NCI-H460 (cell line): ENCODE data around the gene WSCD2. TPM values are rescaled to one million over a fixed set of nuclear protein-coding genes. Genes with fewer than 3 reads are reported as not detected.

Experiments used
- DNase-seq: peaks from one replicate; pipeline ENCODE4 v3.0.0-alpha.2; 2016; ENCODE audit warnings: low read depth; ENCODE audit errors: extremely low read depth
- total RNA-seq: library from RNA; depleted of rRNA; stranded (reverse); fragments of >200 nt; shearing (Covaris generic); gene quantifications from 2 replicates; pipeline ENCODE4 v1.2.3, GENCODE V29; 2014

The WSCD2 gene
- total RNA-seq, 1 experiment from 2014 or later: not detected

GRCh38 chr12:108257004-108257403 lies 127.9 kb downstream of the WSCD2 start:
- DNase-seq: no peak

DNA sequence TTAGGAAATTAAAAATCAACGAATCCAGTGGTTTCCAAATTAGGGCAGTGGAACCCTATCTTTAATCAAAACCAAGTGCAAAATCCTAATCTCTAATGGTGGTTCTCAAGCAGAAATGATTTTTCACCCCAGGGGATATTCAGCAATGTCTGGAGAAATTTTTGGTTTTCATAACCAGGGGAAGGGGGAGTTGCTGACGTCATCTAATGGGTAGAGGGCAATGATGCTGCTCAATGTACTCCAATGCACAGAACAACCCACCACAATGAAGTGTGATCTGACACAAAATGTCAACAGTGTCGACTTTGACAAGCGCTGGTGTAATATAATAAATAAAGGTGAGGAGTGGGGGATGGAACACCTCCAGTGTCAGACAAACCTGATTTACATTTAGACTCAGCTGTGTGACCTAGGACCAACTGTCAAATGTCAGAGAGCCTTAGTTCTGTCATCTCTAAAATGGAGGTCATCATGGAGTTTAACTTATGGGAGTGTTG lies 128.6 kb downstream of the WSCD2 start:
- no peak for DNase-seq

DNA sequence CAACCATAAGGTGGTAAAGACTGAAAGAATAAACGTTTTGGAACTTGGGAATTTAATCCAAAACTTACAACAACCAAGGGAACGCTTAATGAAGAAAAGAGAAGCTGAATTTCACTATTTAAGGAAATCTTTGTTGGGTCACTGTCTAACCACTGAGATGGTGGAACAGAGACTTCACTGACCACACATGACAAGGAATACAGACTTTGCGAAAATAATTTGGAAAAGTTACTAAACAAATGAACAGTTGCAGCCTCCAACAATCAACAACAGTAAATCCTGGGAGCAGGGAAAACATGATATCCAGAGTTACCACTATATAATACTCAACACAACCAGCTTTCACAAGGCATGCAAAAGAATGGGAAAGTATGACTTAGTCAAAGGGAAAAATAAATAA lies 131.0 kb downstream of the WSCD2 start:
- no peak for DNase-seq

GRCh38 chr12:108260969-108261368 lies 131.9 kb downstream of the WSCD2 start:
- no peak for DNase-seq

DNA sequence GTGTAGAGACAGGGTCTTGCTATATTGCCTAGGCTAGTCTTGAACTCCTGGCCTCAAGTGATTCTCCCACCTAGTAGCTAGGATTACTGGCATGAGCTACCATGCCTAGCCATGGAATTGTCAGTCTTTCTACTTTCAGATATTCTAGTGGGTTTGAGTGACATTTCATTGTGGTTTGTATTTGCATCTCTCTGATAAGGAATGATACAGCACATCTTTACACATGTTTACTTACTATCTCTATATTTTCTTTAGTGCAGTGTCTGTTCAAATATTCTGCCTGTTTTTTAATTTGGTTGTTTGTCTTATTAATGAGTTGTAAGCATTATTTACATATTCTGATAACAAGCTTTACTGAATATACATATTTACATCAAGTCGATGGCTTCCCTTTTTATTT lies 136.4 kb downstream of the WSCD2 start:
- no peak for DNase-seq

GRCh38 chr12:108266131-108266530 lies 137.0 kb downstream of the WSCD2 start:
- DNase-seq: no peak

DNA sequence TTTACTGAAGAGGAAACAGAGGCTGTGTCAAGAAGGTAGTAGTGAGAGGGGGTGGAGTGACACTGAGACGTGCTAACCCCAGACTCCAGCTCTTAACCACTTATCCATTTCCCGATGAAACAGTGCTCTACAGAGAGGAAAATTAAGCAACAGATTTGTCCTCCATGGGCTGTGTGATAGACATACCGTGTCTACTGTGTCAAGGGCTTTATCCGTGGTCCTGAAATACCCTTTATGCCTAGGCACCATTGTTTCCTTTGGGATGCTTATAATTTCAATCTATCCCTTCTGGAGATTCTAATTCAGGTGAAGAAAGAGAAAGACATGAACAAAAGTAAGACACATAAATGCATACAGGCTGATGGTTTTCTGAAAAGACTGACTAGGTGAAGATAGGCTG lies 138.4 kb downstream of the WSCD2 start:
- no peak for DNase-seq

DNA sequence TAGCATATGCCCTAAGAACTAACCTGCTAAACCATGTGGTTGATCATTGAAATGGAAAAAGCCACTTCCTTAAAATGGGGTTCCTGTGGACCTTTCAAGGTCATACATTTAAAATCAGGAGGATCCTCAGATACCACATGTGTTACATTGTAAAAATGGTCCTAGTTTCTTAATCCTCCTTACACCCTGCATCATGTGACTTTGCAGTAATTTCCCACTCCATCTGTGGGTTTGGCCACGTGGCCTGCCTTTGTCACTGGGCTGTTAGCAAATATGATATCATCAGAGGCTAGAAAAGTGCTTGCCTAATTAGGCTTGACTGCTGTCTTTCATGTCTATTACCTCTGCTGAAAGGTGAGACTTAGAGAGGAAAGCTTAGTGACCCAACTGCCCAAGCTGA lies 139.3 kb downstream of the WSCD2 start:
- DNase-seq: no peak

- DNase-seq: no peak
These were observed 140.1 kb downstream of the WSCD2 start for GRCh38 chr12:108269224-108269623.

DNA sequence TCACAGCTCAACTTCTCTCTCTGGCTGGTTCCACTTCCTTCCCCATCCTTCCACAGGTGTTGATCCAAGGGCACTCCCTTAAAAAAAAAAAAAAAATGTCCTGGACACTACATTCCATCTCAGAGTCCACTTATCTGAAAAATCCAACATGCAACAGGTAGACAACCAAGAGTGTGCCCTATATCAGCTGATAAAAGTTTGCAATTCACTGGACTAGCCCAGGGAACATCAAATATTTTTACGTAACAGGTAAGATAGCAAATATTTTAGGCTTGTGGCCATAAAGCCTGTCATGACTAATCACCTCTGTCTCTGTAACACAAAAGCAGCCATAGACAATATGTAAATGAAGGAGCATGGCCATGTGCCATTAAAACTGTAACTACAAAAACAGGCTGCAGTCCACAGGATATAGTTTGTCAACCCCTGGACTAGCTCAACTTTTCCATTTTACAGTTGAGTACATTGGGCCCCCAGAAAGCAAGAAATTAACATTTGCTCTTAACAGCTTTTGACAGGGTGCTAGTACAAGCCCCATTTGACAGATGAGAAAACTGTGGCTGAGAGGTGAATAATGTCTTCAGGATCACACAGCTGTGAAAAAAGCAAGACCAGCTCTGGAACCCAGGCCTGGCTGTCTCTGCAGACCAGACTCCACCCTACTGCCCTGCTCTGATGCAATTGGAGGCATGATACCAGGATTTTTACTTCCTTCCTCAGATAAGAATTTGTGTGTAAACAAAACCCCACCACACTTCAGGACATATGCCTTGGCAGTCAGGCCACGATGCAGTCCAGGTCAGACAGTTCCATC lies 141.2 kb downstream of the WSCD2 start:
- DNase-seq: no peak

DNA sequence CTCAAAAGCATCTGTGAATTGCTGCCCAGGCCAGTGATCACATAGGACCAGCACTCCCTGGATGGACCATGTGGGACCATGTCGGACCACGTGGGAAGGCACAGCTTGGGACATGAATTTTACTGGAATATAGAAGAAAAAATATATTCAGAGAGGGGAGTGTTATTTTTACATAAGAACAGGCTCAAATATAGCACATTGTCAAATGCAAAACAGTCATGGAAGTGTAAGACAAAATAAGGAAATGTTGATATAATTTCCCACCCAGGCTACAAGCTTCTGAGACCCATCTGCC lies 141.7 kb downstream of the WSCD2 start:
- no peak for DNase-seq

DNA sequence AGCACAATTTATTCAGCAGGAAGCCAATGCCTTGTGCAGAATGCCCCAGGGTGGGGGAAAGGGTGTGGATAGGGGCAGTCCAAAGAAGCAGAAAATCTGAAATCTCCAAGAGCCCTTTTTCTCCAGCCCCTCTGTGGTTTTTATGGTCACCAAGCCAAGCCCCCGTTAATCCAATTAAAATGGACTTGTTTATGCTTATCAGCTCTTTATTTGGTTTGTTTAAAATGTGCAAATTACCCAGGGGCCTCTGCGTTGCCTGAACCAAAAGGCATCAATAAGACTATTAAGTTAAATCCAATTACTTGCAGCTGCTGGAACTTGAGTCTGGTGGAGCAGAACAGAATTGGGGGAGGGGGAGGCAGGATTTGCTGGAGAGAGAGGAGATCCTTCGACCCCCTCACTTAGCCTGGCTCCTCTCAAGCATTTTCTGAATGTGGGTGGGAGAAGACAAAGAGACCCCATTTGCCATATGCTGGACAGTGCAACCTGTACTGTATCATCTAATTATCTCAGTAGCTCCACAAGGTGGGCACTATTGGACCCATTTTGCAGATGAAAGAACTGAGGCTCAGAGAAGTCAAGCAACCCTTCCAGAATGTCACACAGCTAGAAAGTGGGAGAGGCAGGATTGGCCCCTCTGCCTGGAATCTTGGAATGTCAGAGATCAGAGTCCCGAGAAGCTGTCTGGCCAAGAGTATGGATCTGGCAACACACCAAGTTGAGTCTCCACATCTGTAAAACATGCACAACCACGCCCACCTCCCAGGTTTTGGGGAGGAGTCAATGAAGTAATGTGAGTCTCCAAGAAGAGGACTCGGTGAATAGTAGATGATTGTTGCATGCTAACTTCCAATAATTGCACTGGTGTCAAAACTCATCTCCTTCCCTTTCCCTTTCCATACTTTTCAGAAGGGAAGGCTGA lies 143.1 kb downstream of the WSCD2 start:
- no peak for DNase-seq

DNA sequence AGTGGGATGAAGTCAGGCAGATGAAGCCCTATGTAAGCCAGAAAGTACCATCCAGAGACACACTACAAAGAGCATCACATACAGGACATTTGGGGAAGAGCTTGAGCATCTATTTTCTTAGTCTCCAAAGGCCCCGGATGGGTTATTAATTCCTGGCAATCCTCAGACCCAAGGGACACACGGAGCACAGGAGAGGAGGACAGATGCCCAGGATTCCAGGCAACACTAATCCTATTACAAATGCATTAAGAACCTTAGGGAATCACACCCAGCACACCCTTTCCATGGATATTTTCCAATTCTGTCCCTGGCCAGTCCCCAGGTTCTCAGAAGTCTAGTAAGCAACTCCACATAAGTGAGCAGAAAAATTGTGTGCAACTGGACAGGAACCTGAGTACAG lies 144.1 kb downstream of the WSCD2 start:
- no peak for DNase-seq

DNA sequence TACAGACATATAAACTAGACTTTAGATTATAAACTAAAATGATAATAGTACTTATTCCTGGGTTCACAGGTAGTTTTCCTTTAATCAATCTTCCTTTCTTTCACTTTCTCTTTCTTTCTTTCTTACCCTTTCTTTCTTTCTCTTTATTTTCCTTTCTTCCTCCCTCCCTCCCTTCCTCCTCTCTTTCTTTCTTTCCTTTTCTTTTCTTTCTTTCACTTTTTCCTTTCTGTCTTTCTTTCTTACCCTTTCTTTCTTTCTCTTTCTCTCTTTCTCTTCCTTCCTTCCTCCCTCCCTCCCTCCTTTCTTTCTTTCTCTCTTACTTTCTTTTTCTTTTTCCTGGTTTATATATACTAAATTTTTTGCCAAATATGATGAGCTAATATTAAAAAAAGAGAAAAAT lies 148.5 kb downstream of the WSCD2 start:
- no peak for DNase-seq

DNA sequence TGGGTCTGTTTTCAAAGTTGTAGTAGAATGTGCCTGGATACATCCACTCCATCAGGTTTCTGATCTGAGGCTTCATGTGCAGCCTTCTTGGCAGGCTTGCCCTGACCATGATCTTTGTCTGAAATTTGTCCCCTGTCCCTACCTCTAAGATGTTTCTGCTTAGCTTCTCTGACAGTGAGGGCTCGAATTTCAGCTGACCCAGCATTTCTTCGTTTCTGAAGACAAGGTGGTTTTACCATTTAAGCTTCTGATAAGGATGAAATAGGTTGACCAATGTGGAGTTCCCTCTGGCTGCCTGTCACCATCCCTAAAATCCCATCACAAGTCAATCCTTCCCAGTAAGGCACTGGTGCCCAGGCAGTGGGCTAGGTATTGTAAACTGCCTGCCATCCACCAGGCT lies 153.1 kb downstream of the WSCD2 start:
- no peak for DNase-seq

DNA sequence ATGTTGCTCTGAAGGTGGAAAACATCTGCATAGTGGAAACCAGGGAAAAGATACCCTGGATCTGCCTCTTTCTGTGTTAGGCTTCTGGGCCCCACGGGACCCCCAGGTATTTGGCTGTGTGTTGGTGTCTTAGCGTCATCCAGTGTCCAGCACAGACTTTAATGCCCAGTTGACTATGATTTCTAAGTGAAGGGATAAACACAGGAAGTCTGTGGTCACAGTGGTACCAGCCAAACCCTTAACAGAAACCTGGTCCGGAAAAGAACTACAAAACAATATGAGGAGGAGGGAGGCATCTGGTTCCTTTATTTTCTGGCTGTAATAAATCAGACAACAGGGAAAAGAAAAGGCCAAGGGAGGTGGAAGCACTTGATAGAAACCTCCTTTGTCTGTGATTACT lies 153.6 kb downstream of the WSCD2 start:
- no peak for DNase-seq

DNA sequence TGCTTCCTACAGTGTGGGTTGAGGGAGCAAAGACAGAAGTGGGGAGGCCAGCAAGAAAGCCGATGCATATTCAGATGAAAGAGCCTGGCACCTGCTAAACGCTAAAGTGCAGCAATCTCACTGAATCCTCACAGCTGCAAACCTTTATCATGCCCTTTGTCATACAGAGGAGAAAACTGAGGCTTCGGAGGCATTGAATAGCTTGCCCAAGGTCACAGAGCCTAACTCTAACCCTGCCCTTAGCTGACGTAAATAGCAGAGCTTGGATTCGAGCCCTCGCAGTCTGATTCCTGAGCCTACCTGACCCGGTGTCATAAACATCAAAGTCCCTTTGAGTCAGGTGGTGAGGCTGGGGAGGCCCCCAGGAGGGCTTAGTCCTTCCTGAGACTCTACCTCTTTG lies 155.1 kb downstream of the WSCD2 start:
- no peak for DNase-seq

- DNase-seq: no peak
These were observed 155.9 kb downstream of the WSCD2 start for GRCh38 chr12:108285016-108285415.

- DNase-seq: no peak
These were observed 158.1 kb downstream of the WSCD2 start for GRCh38 chr12:108287227-108287626.

GRCh38 chr12:108289350-108290161 lies 160.5 kb downstream of the WSCD2 start:
- no peak for DNase-seq

- DNase-seq: no peak
These were observed 166.6 kb downstream of the WSCD2 start for GRCh38 chr12:108295641-108296040.
